Liver (tissue), 3 donors: ENCODE results near the gene FAT1.

ENCODE experiments used
- ATF3 ChIP-seq: IDR thresholded peaks from 2 replicates; pipeline ENCODE4 v1.6.1; 2016; ENCODE audit warnings: antibody characterized with exemption
- CTCF ChIP-seq: fragments of 150-350 bp; IDR thresholded peaks from 2 replicates; pipeline ENCODE4 v1.5.1; 2017; ENCODE audit warnings: improper control_type of control experiment, low read depth, low read length; ENCODE audit not compliant: missing input control
- GABPA ChIP-seq, 2 donors: IDR thresholded peaks in 1 of 2; conservative IDR thresholded peaks in 1 of 2; 2 replicates each; pipeline ENCODE4 v1.6.1; 2016; ENCODE audit warnings: antibody characterized with exemption in 2 of 2, mild to moderate bottlenecking in 1 of 2, moderate library complexity in 1 of 2
- JUND ChIP-seq, 2 donors: IDR thresholded peaks; 2 replicates each; pipeline ENCODE4 v1.6.1; 2016; ENCODE audit warnings: antibody characterized with exemption in 2 of 2
- MAX ChIP-seq: IDR thresholded peaks from 2 replicates; pipeline ENCODE4 v1.6.1; 2016; ENCODE audit warnings: antibody characterized with exemption
- RAD21 ChIP-seq, 2 donors: IDR thresholded peaks; 2 replicates each; pipeline ENCODE4 v1.6.1; 2016; ENCODE audit warnings: antibody characterized with exemption in 2 of 2, mild to moderate bottlenecking in 2 of 2
- REST ChIP-seq: IDR thresholded peaks from 2 replicates; pipeline ENCODE4 v1.6.1; 2016; ENCODE audit warnings: antibody characterized with exemption, mild to moderate bottlenecking
- TAF1 ChIP-seq: conservative IDR thresholded peaks from 2 replicates; pipeline ENCODE4 v1.6.1; 2016; ENCODE audit warnings: antibody characterized with exemption, mild to moderate bottlenecking
- YY1 ChIP-seq: IDR thresholded peaks from 2 replicates; pipeline ENCODE4 v1.6.1; 2016; ENCODE audit warnings: antibody characterized with exemption, mild to moderate bottlenecking
- donor health status: healthy.
- donor health status: healthy.

GRCh38 chr4:186596346-186596745 is 127.3 kb downstream of the FAT1 start:
- TF ChIP-seq RAD21 (IDR thresholded peaks at IDR 0.05) (no peak), CTCF (no peak), JUND (IDR thresholded peaks at IDR 0.05) (no peak), MAX (no peak), GABPA (IDR thresholded peaks at IDR 0.05 in 1 of 2, conservative IDR thresholded peaks at IDR 0.05 in 1 of 2) (no peak), YY1 (no peak), ATF3 (no peak), TAF1 (no peak), REST (no peak)
